ENCODE results near the gene RFX2.
"Not testable (repeated sequence)": the region's sequence is repeated elsewhere in the genome, so short reads cannot be mapped to it uniquely, and the experiment has no call there.

Gene RFX2

GRCh38 chr19:5988517-5989387, 121.5 kb downstream of the RFX2 start:
- no peak for DNase-seq

- DNase-seq = peak; percentile 76
Measured at GRCh38 chr19:5987077-5987818, 123.1 kb downstream of the RFX2 start.

GRCh38 chr19:5985837-5986236, 124.5 kb downstream of the RFX2 start:
- DNase-seq = not testable (repeated sequence)

GRCh38 chr19:5985098-5985783, 125.1 kb downstream of the RFX2 start:
- DNase-seq = no peak

GRCh38 chr19:5984600-5984999, 125.7 kb downstream of the RFX2 start:
- no peak for DNase-seq

- DNase-seq = no peak
Measured at GRCh38 chr19:5983367-5983955, 126.8 kb downstream of the RFX2 start.

- no peak for DNase-seq
Measured at GRCh38 chr19:5978606-5979552, 131.4 kb downstream of the RFX2 start.

- DNase-seq = peak; percentile 98
Measured at GRCh38 chr19:5977785-5978605, 132.3 kb downstream of the RFX2 start, which contains the start of gene RANBP3. TSS of gene RANBP3 (minus strand) at chr19:5978140. CDS start at chr19:5978082, 58 bp downstream.

- DNase-seq = no peak
Measured at GRCh38 chr19:5977222-5977784, 133.0 kb downstream of the RFX2 start.

GRCh38 chr19:5976768-5977167, 133.5 kb downstream of the RFX2 start:
- DNase-seq = no peak

- DNase-seq = no peak
Measured at GRCh38 chr19:5975388-5975728, 134.9 kb downstream of the RFX2 start.

GRCh38 chr19:5974721-5975387, 135.4 kb downstream of the RFX2 start:
- DNase-seq = no peak

- no peak for DNase-seq
Measured at GRCh38 chr19:5973867-5974635, 136.2 kb downstream of the RFX2 start.

GRCh38 chr19:5973376-5973775, 136.9 kb downstream of the RFX2 start:
- DNase-seq = no peak

- DNase-seq = no peak
Measured at GRCh38 chr19:5972355-5972731, 138.0 kb downstream of the RFX2 start.

GRCh38 chr19:5971714-5972354, 138.5 kb downstream of the RFX2 start:
- DNase-seq = no peak

- no peak for DNase-seq
Measured at GRCh38 chr19:5969476-5969875, 140.8 kb downstream of the RFX2 start.

- no peak for DNase-seq
Measured at GRCh38 chr19:5968431-5969373, 141.6 kb downstream of the RFX2 start.

Measured in NCI-H1436 (cell line).